ENCODE data around the gene MGAT4A.

DNA sequence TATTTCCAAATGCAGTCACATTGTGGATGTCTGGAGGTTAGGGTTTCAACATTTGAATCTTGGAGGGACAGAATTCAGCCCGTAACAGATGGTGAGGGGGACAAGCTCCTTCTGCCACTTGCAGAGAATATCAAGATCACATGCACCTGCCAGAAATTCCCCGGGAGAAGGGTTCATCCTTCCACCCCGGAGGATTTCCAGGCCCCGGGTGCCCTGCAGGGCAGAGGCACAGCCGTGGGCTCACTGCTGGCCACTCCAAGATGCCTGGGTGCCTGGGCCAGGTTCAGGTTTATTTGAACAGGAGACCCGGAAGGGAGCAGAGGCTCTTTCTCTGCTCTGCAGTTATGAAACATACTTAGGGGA is 38.2 kb upstream of the MGAT4A start:
- TF ChIP-seq, protein P1, sequence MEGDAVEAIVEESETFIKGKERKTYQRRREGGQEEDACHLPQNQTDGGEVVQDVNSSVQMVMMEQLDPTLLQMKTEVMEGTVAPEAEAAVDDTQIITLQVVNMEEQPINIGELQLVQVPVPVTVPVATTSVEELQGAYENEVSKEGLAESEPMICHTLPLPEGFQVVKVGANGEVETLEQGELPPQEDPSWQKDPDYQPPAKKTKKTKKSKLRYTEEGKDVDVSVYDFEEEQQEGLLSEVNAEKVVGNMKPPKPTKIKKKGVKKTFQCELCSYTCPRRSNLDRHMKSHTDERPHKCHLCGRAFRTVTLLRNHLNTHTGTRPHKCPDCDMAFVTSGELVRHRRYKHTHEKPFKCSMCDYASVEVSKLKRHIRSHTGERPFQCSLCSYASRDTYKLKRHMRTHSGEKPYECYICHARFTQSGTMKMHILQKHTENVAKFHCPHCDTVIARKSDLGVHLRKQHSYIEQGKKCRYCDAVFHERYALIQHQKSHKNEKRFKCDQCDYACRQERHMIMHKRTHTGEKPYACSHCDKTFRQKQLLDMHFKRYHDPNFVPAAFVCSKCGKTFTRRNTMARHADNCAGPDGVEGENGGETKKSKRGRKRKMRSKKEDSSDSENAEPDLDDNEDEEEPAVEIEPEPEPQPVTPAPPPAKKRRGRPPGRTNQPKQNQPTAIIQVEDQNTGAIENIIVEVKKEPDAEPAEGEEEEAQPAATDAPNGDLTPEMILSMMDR (IDR thresholded peaks at IDR 0.05; ENCODE audit: low read length): no peak
- no peak for TF ChIP-seq EZH2phosphoT487 (IDR thresholded peaks at IDR 0.05; ENCODE audit: low read length)

All from MM.1S (cell line).